Tibial artery (tissue), 4 donors: ENCODE data around the gene SNX7.

Experiments
- DNase-seq, 2 donors: peaks; one replicate each; pipeline ENCODE4 v3.0.0-alpha.2; 2019
- H3K27ac ChIP-seq, 2 donors: fragments of 200-600 bp; sonication (generic) in 1 of 2; 1 replicate in 1 of 2; 2 replicates in 1 of 2; pipeline ENCODE4 v1.5.1; 2018 to 2019; ENCODE audit warnings: mild to moderate bottlenecking in 1 of 2
- H3K27me3 ChIP-seq, 2 donors: fragments of 200-600 bp; sonication (generic) in 1 of 2; one replicate each; pipeline versions ENCODE4 v1.5.1 to v1.6.0; 2016 to 2019
- H3K36me3 ChIP-seq, 3 donors: fragments of 200-600 bp; sonication (generic) in 2 of 3; one replicate each; pipeline ENCODE4 v1.5.1; 2016 to 2019; ENCODE audit warnings: mild to moderate bottlenecking in 2 of 3
- H3K4me1 ChIP-seq, 4 donors: fragments of 200-600 bp; sonication (generic) in 2 of 4; 1 replicate in 3 of 4; 2 replicates in 1 of 4; pipeline ENCODE4 v1.5.1; 2016 to 2019
- H3K4me3 ChIP-seq, 2 donors: fragments of 200-600 bp; sonication (generic) in 1 of 2; 1 replicate in 1 of 2; 2 replicates in 1 of 2; pipeline ENCODE4 v1.5.1; 2018 to 2019; ENCODE audit warnings: mild to moderate bottlenecking in 2 of 2
- H3K9me3 ChIP-seq, 3 donors: fragments of 200-600 bp; sonication (generic) in 1 of 3; one replicate each; pipeline ENCODE4 v1.5.1; 2016 to 2019
- CTCF ChIP-seq, 2 experiments: fragments of 200-600 bp in 1 of 2; fragments of 450-650 bp in 1 of 2; IDR thresholded peaks; one replicate each; pipeline ENCODE4 v1.5.1; 2017 to 2019; ENCODE audit warnings: antibody characterized with exemption in 2 of 2, mild to moderate bottlenecking in 1 of 2, moderate library complexity in 1 of 2
- intact Hi-C: fragments of 100-400 bp; cut with DNase I; formaldehyde crosslinking; loops from one replicate; pipeline ENCODE4 v1.15.0; 2023; ENCODE audit warnings: low total_unique reads

SNX7 gene

DNA sequence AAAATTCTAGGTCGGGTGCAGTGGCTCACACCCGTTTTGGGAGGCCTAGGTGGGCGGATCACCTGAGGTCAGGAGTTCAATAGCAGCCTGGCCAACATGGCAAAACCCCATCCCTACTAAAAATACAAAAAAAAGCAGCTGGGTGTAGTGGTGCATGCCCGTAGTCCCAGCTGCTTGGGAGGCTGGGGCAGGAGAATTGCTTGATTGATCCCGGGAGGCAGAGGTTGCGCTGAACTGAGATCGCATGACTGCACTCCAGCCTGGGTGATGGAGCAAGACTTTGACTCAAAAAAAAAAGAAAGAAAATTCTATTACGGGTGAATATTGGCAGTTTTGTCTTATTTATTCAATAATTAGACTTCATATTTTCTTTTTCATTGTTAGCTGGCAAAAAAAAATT lies 62.1 kb downstream of the SNX7 start:
- no peak for DNase-seq
- H3K9me3 ChIP-seq: no peaks in the 10 kb centered on the region
- H3K27ac ChIP-seq: no peak overlapping the region
- H3K36me3 ChIP-seq: peaks cover 0 to 4% (median 0%) of the 10 kb centered on the region in 3 donors
- no peak for TF ChIP-seq CTCF (IDR thresholded peaks at IDR 0.05)
- no peak overlapping the region for H3K4me3 ChIP-seq
- H3K4me1 ChIP-seq: peaks cover 0 to 17% (median 0%) of the 10 kb centered on the region in 4 donors
- no peaks in the 10 kb centered on the region for H3K27me3 ChIP-seq
- intact Hi-C loops: no loop called here

DNA sequence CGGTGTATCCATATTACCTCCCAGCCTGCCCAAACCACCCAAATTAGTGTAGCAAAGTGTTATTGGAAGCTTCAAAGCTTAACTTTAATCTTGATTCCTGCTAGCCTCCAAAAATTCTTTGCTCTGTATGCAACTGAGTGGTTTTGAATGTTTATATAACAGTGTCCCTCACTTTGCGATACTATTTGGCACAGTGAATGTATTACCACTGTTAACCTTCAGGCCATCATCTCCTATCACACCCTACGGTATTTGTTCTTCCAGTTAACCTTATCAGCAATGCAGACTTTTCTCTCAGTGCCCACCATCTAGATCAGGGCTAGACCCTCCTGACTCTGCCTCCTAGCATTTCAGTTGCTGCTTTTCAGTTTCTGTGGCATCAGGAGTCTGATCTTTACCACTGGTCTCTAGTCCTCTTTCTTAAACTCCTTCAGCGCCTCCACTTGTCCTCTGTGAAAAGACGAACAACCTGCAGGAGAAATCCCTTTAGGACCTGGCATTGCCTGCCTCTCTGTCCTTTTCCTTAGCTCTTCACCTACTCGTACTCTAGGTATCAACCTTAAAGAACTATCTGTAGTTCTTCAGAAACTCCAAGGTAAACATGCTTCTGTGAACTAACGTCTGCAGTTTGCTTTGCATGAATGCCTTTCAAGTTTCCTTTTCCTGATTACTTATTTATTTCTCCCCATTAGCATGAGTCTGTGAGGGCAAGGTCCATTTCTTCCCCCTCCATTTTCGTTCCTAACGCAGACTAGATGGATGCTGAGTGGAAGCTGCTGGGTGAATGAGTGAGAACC lies 71.7 kb downstream of the SNX7 start:
- H3K27ac ChIP-seq: no peak overlapping the region
- no peak for TF ChIP-seq CTCF (IDR thresholded peaks at IDR 0.05)
- H3K4me3 ChIP-seq: no peak overlapping the region
- H3K27me3 ChIP-seq: no peaks in the 10 kb centered on the region
- H3K4me1 ChIP-seq: peaks cover 0 to 9% (median 0%) of the 10 kb centered on the region in 4 donors
- no peaks in the 10 kb centered on the region for H3K36me3 ChIP-seq
- H3K9me3 ChIP-seq: no peaks in the 10 kb centered on the region
- no peak for DNase-seq
- intact Hi-C loops: no loop called here

DNA sequence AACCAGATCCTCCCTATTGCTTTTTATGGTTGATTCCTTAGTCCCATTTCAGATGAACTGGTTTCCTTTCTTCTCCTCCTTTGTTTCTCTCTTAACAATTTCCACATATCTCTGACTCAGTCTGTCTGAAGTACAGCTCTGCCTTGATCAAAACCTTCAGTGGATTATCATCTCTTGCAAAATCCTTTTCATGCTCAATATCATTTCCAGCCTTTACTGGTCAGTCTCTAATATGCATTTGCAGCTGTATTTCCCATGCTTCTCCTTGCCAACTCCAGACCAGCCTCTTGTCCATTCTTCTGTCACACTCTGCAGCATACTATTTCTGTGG lies 72.2 kb downstream of the SNX7 start:
- H3K4me1 ChIP-seq: peaks cover 0 to 9% (median 0%) of the 10 kb centered on the region in 4 donors
- no peaks in the 10 kb centered on the region for H3K9me3 ChIP-seq
- H3K36me3 ChIP-seq: no peaks in the 10 kb centered on the region
- no peak for TF ChIP-seq CTCF (IDR thresholded peaks at IDR 0.05)
- intact Hi-C loops: no loop called here
- no peak overlapping the region for H3K4me3 ChIP-seq
- H3K27ac ChIP-seq: no peak overlapping the region
- DNase-seq: no peak
- H3K27me3 ChIP-seq: no peaks in the 10 kb centered on the region

- Histone ChIP-seq H3K27me3 (no peaks in the 10 kb centered on the region), H3K9me3 (no peaks in the 10 kb centered on the region), H3K4me1 (peaks cover 0 to 9% (median 0%) of the 10 kb centered on the region in 4 donors), H3K27ac (no peak overlapping the region), H3K36me3 (peaks cover 0 to 7% (median 0%) of the 10 kb centered on the region in 3 donors), H3K4me3 (no peak overlapping the region)
- DNase-seq: no peak
- no peak for TF ChIP-seq CTCF (IDR thresholded peaks at IDR 0.05)
- intact Hi-C loops: no loop called here
Observed at GRCh38 chr1:98735756-98736155, 74.2 kb downstream of the SNX7 start.

DNA sequence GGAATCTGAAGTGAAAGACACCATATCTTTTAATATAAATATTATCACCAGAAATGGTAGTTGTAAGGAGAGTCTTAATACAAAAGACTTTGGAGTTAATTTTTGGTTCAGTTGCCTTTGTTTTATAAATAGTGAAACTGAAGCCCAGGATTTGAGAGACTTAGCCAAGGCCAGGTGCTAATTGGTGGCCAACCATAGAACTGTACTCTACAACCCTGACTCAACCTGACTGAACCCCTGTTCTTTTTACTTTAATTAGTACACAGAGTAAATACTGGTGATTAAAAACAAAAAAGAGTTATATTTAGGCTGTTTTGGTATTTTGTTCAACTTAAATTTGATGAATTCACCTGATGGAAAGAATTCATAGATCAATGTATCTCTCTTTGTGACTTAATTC lies 76.3 kb downstream of the SNX7 start:
- H3K4me3 ChIP-seq: no peak overlapping the region
- no peaks in the 10 kb centered on the region for H3K9me3 ChIP-seq
- intact Hi-C loops: no loop called here
- DNase-seq: no peak
- H3K27me3 ChIP-seq: no peaks in the 10 kb centered on the region
- H3K4me1 ChIP-seq: peaks cover 0 to 9% (median 0%) of the 10 kb centered on the region in 4 donors
- H3K36me3 ChIP-seq: peaks cover 0 to 7% (median 0%) of the 10 kb centered on the region in 3 donors
- no peak for TF ChIP-seq CTCF (IDR thresholded peaks at IDR 0.05)
- no peak overlapping the region for H3K27ac ChIP-seq
